Activated naive CD8-positive, alpha-beta T cell treated with anti-CD3 and anti-CD28 coated beads, Interleukin-2, amount 10 ng/mL, durations not matched to agents 7 days and 5 days (primary cell): ENCODE results near the gene ATXN1. TPM values are rescaled to one million over a fixed set of nuclear protein-coding genes. Genes with fewer than 3 reads are reported as not detected.

ENCODE experiments used
- ATAC-seq: fragments of 150-1000 bp; cut with Tn5 transposase; one replicate; pipeline ENCODE4 v1.10.0; 2021; ENCODE audit warnings: low read depth, moderate library complexity
- POLR2A ChIA-PET: fragments of 350-600 bp; sonication (Branson Sonifier 250); formaldehyde crosslinking; loops from one replicate; lab custom pipeline; 2021; ENCODE audit warnings: antibody characterized with exemption; lab: Charles Lee
- DNase-seq: peaks from one replicate; pipeline ENCODE4 v3.0.0; 2021
- H3K27ac Mint-ChIP-seq: one replicate; pipeline ENCODE4 v1.8.0; 2022; ENCODE audit warnings: mild to moderate bottlenecking, mixed read lengths
- H3K27me3 Mint-ChIP-seq: one replicate; pipeline ENCODE4 v1.8.0; 2022; ENCODE audit warnings: mild to moderate bottlenecking, moderate library complexity, mixed read lengths
- H3K36me3 Mint-ChIP-seq: one replicate; pipeline ENCODE4 v1.8.0; 2021; ENCODE audit warnings: mild to moderate bottlenecking, mixed read lengths
- H3K4me1 Mint-ChIP-seq: one replicate; pipeline ENCODE4 v1.8.0; 2021; ENCODE audit warnings: mixed read lengths
- H3K4me3 Mint-ChIP-seq: one replicate; pipeline ENCODE4 v1.8.0; 2022; ENCODE audit warnings: mild to moderate bottlenecking, moderate library complexity, mixed read lengths
- H3K9me3 Mint-ChIP-seq: one replicate; pipeline ENCODE4 v1.8.0; 2021; ENCODE audit warnings: mixed read lengths
- total RNA-seq, 2 experiments: library from RNA; stranded (reverse); gene quantifications; one replicate each; pipeline ENCODE4 v1.2.3, GENCODE V29; 2021

Gene ATXN1
- total RNA-seq, 2 experiments from 2014 or later: 63.6 to 67.2 TPM

GRCh38 chr6:16776394-16777017, 15.2 kb upstream of the ATXN1 start:
- Mint-ChIP-seq H3K27ac (no peak overlapping the region), H3K27me3 (peaks cover 2% of the 10 kb centered on the region), H3K36me3 (no peaks in the 10 kb centered on the region), H3K4me1 (peaks cover 4% of the 10 kb centered on the region), H3K4me3 (no peak overlapping the region), H3K9me3 (peaks cover 3% of the 10 kb centered on the region)
- DNase-seq (no peak), ATAC-seq (no peak)
- POLR2A ChIA-PET: no interaction called here

GRCh38 chr6:16774437-16774836, 13.2 kb upstream of the ATXN1 start:
- POLR2A ChIA-PET: no interaction called here
- peaks cover 3% of the 10 kb centered on the region for H3K9me3 Mint-ChIP-seq
- no peaks in the 10 kb centered on the region for H3K36me3 Mint-ChIP-seq
- H3K4me1 Mint-ChIP-seq: peaks cover 23% of the 10 kb centered on the region
- no peaks in the 10 kb centered on the region for H3K27me3 Mint-ChIP-seq
- ATAC-seq (no peak), DNase-seq (no peak)
- H3K4me3 Mint-ChIP-seq: no peak overlapping the region
- H3K27ac Mint-ChIP-seq: no peak overlapping the region

GRCh38 chr6:16773362-16773761, 12.1 kb upstream of the ATXN1 start:
- Mint-ChIP-seq H3K4me1 (peaks cover 33% of the 10 kb centered on the region), H3K36me3 (no peaks in the 10 kb centered on the region), H3K4me3 (no peak overlapping the region), H3K27ac (no peak overlapping the region), H3K27me3 (no peaks in the 10 kb centered on the region), H3K9me3 (peaks cover 3% of the 10 kb centered on the region)
- ATAC-seq: no peak
- DNase-seq: no peak
- POLR2A ChIA-PET: interaction anchor here (1.4 kb wide), 1 partner anchor 10 kb away, joined by 3 read pairs; no protein-coding TSS in a partner anchor

GRCh38 chr6:16770701-16771569, 9.7 kb upstream of the ATXN1 start:
- Mint-ChIP-seq H3K36me3 (no peaks in the 10 kb centered on the region), H3K9me3 (no peaks in the 10 kb centered on the region), H3K4me3 (peak overlapping the region; percentile 65), H3K4me1 (peaks cover 46% of the 10 kb centered on the region), H3K27me3 (no peaks in the 10 kb centered on the region), H3K27ac (peak overlapping the region; percentile 1)
- DNase-seq (peak; percentile 82), ATAC-seq (peak; percentile 57)
- POLR2A ChIA-PET: interaction anchor here (1.0 to 2.4 kb wide), 3 partner anchors 8 to 40 kb away, joined by 3 to 8 read pairs (median 5); partner anchors contain the start of gene ATXN1

- no peaks in the 10 kb centered on the region for H3K27me3 Mint-ChIP-seq
- POLR2A ChIA-PET: interaction anchor here (0.7 to 2.4 kb wide), 2 partner anchors 8 to 120 kb away, joined by 5 to 8 read pairs; partner anchors contain the start of gene ATXN1
- H3K36me3 Mint-ChIP-seq: no peaks in the 10 kb centered on the region
- H3K9me3 Mint-ChIP-seq: no peaks in the 10 kb centered on the region
- no peak overlapping the region for H3K27ac Mint-ChIP-seq
- ATAC-seq: no peak
- DNase-seq: no peak
- peak overlapping the region; percentile 15 for H3K4me3 Mint-ChIP-seq
- peaks cover 51% of the 10 kb centered on the region for H3K4me1 Mint-ChIP-seq
Measured at GRCh38 chr6:16769986-16770376, 8.7 kb upstream of the ATXN1 start.

- Mint-ChIP-seq H3K4me3 (peak overlapping the region; percentile 23), H3K9me3 (no peaks in the 10 kb centered on the region), H3K36me3 (no peaks in the 10 kb centered on the region), H3K4me1 (peaks cover 55% of the 10 kb centered on the region), H3K27me3 (no peaks in the 10 kb centered on the region), H3K27ac (peak overlapping the region; percentile 25)
- peak; percentile 93 for ATAC-seq
- DNase-seq: peak; percentile 30
- POLR2A ChIA-PET: interaction anchor here (0.7 to 2.4 kb wide), 3 partner anchors 8 to 447 kb away, joined by 5 to 8 read pairs (median 6); partner anchors contain the start of gene ATXN1
Measured at GRCh38 chr6:16769131-16769985, 8.1 kb upstream of the ATXN1 start.

GRCh38 chr6:16768477-16768830, 7.2 kb upstream of the ATXN1 start:
- H3K9me3 Mint-ChIP-seq: no peaks in the 10 kb centered on the region
- no peak for DNase-seq
- no peaks in the 10 kb centered on the region for H3K27me3 Mint-ChIP-seq
- H3K36me3 Mint-ChIP-seq: no peaks in the 10 kb centered on the region
- peaks cover 59% of the 10 kb centered on the region for H3K4me1 Mint-ChIP-seq
- H3K4me3 Mint-ChIP-seq: no peak overlapping the region
- POLR2A ChIA-PET: interaction anchor here (1.3 kb wide), 1 partner anchor 446 kb away, joined by 6 read pairs; no protein-coding TSS in a partner anchor
- ATAC-seq: no peak
- no peak overlapping the region for H3K27ac Mint-ChIP-seq

- no peak overlapping the region for H3K27ac Mint-ChIP-seq
- ATAC-seq: no peak
- no peaks in the 10 kb centered on the region for H3K27me3 Mint-ChIP-seq
- H3K36me3 Mint-ChIP-seq: no peaks in the 10 kb centered on the region
- no peak overlapping the region for H3K4me3 Mint-ChIP-seq
- POLR2A ChIA-PET: interaction anchor here (1.3 kb wide), 1 partner anchor 446 kb away, joined by 6 read pairs; no protein-coding TSS in a partner anchor
- no peak for DNase-seq
- H3K4me1 Mint-ChIP-seq: peaks cover 59% of the 10 kb centered on the region
- H3K9me3 Mint-ChIP-seq: no peaks in the 10 kb centered on the region
Measured at GRCh38 chr6:16767765-16768476, 6.7 kb upstream of the ATXN1 start.

- ATAC-seq: no peak
- H3K4me1 Mint-ChIP-seq: peaks cover 60% of the 10 kb centered on the region
- no peaks in the 10 kb centered on the region for H3K27me3 Mint-ChIP-seq
- POLR2A ChIA-PET: no interaction called here
- no peaks in the 10 kb centered on the region for H3K36me3 Mint-ChIP-seq
- H3K4me3 Mint-ChIP-seq: no peak overlapping the region
- no peaks in the 10 kb centered on the region for H3K9me3 Mint-ChIP-seq
- no peak overlapping the region for H3K27ac Mint-ChIP-seq
- no peak for DNase-seq
Measured at GRCh38 chr6:16766836-16767745, 5.8 kb upstream of the ATXN1 start.

GRCh38 chr6:16766043-16766536, 4.8 kb upstream of the ATXN1 start:
- no peaks in the 10 kb centered on the region for H3K27me3 Mint-ChIP-seq
- no peak for ATAC-seq
- no peaks in the 10 kb centered on the region for H3K9me3 Mint-ChIP-seq
- peak overlapping the region; percentile 68 for H3K27ac Mint-ChIP-seq
- H3K36me3 Mint-ChIP-seq: no peaks in the 10 kb centered on the region
- peak overlapping the region; percentile 41 for H3K4me3 Mint-ChIP-seq
- no peak for DNase-seq
- peaks cover 56% of the 10 kb centered on the region for H3K4me1 Mint-ChIP-seq
- POLR2A ChIA-PET: no interaction called here

- Mint-ChIP-seq H3K27ac (no peak overlapping the region), H3K4me3 (no peak overlapping the region), H3K4me1 (peaks cover 48% of the 10 kb centered on the region), H3K27me3 (no peaks in the 10 kb centered on the region), H3K36me3 (no peaks in the 10 kb centered on the region), H3K9me3 (no peaks in the 10 kb centered on the region)
- POLR2A ChIA-PET: no interaction called here
- ATAC-seq (no peak), DNase-seq (no peak)
Measured at GRCh38 chr6:16765235-16765634, 4.0 kb upstream of the ATXN1 start.
